Gastroesophageal sphincter (tissue), 4 donors: Measurements from ENCODE around the gene FAM168A. TPM values are rescaled to one million over a fixed set of nuclear protein-coding genes. Genes with fewer than 3 reads are reported as not detected.
"Not testable (repeated sequence)": the region's sequence is repeated elsewhere in the genome, so short reads cannot be mapped to it uniquely, and the experiment has no call there.

Experiments
- ATAC-seq: fragments of 150-250 bp; one replicate; pipeline ENCODE4 v1.9.1; 2016; ENCODE audit warnings: mild to moderate bottlenecking, moderate library complexity
- H3K27ac ChIP-seq, 4 donors: fragments of 200-600 bp; sonication (generic) in 3 of 4; 1 replicate in 3 of 4; 2 replicates in 1 of 4; pipeline ENCODE4 v1.5.1; 2016 to 2019
- H3K27me3 ChIP-seq: fragments of 200-600 bp; sonication (generic); one replicate; pipeline ENCODE4 v1.5.1; 2019
- H3K36me3 ChIP-seq, 2 donors: fragments of 200-600 bp; sonication (generic); one replicate each; pipeline ENCODE4 v1.5.1; 2019; ENCODE audit warnings: control low read depth in 1 of 2
- H3K4me1 ChIP-seq, 3 donors: fragments of 200-600 bp; sonication (generic); 1 replicate in 2 of 3; 2 replicates in 1 of 3; pipeline ENCODE4 v1.5.1; 2016 to 2019; ENCODE audit warnings: control low read depth in 2 of 3
- H3K4me3 ChIP-seq, 2 donors: fragments of 200-600 bp; sonication (generic); one replicate each; pipeline ENCODE4 v1.5.1; 2019; ENCODE audit warnings: mild to moderate bottlenecking in 1 of 2, moderate library complexity in 1 of 2
- H3K9me3 ChIP-seq, 3 donors: fragments of 200-600 bp; sonication (generic); one replicate each; pipeline ENCODE4 v1.5.1; 2017 to 2019; ENCODE audit warnings: control low read depth in 2 of 3
- CTCF ChIP-seq, 4 experiments: fragments of 200-600 bp in 2 of 4; fragments of 450-650 bp in 2 of 4; sonication (generic) in 1 of 4; IDR thresholded peaks; one replicate each; pipeline ENCODE4 v1.5.1; 2017 to 2019; ENCODE audit warnings: antibody characterized with exemption in 4 of 4, mild to moderate bottlenecking in 2 of 4, moderate library complexity in 2 of 4
- EP300 ChIP-seq: sonication (generic); formaldehyde crosslinking; IDR thresholded peaks from one replicate; pipeline ENCODE4 v1.6.1; 2017; ENCODE audit warnings: antibody characterized with exemption, mild to moderate bottlenecking
- POLR2A ChIP-seq, 2 donors: fragments of 450-650 bp; IDR thresholded peaks; one replicate each; pipeline ENCODE4 v1.6.1; 2017; ENCODE audit warnings: antibody characterized with exemption in 2 of 2, mild to moderate bottlenecking in 2 of 2, moderate library complexity in 1 of 2
- POLR2AphosphoS5 ChIP-seq: sonication (generic); formaldehyde crosslinking; IDR thresholded peaks from one replicate; pipeline ENCODE4 v1.6.1; 2017; ENCODE audit warnings: antibody characterized with exemption
- WGBS, 2 donors: methylation state at CpG; one replicate each; pipeline ENCODE4 v1.1.5; 2018; ENCODE audit warnings: low coverage in 1 of 2; 5-methylcytosine and 5-hydroxymethylcytosine counted together
- total RNA-seq, 4 donors: library from RNA; depleted of rRNA; stranded (reverse); fragments of >200 nt; gene quantifications; one replicate each; pipeline ENCODE4 v1.1.0, GENCODE V29; 2016

Gene FAM168A
- total RNA-seq, 4 donors from 2014 or later = 27.5 to 51.8 (median 42.0) TPM

GRCh38 chr11:73578592-73579185 is 19.2 kb downstream of the FAM168A start:
- Histone ChIP-seq H3K9me3 (no peaks in the 10 kb centered on the region), H3K36me3 (peaks cover 0 to 5% of the 10 kb centered on the region in 2 donors), H3K27me3 (no peaks in the 10 kb centered on the region), H3K4me3 (no peak overlapping the region), H3K27ac (peak overlapping the region in 2 of 4 donors; percentile 1 to 41), H3K4me1 (peaks cover 6 to 25% (median 7%) of the 10 kb centered on the region in 3 donors)
- ATAC-seq = no peak
- TF ChIP-seq EP300 (no peak), POLR2A (IDR thresholded peaks at IDR 0.05) (no peak), POLR2AphosphoS5 (peak; percentile 27), CTCF (IDR thresholded peaks at IDR 0.05) (no peak)
- 23 to 27% methylated on average over 2 of the region's 2 CpGs for WGBS, 2 donors

GRCh38 chr11:73577496-73577917 is 20.4 kb downstream of the FAM168A start:
- ATAC-seq = no peak
- H3K27ac ChIP-seq = peak overlapping the region in 1 of 4 donors; percentile 41
- WGBS, 2 donors = 40 to 41% methylated on average over 1 of the region's 1 CpG
- H3K9me3 ChIP-seq = no peaks in the 10 kb centered on the region
- peaks cover 0 to 5% of the 10 kb centered on the region in 2 donors for H3K36me3 ChIP-seq
- peaks cover 6 to 25% (median 7%) of the 10 kb centered on the region in 3 donors for H3K4me1 ChIP-seq
- TF ChIP-seq CTCF (IDR thresholded peaks at IDR 0.05) (no peak), POLR2AphosphoS5 (no peak), POLR2A (IDR thresholded peaks at IDR 0.05) (no peak), EP300 (no peak)
- H3K4me3 ChIP-seq = no peak overlapping the region
- no peaks in the 10 kb centered on the region for H3K27me3 ChIP-seq

GRCh38 chr11:73576185-73576614 is 21.7 kb downstream of the FAM168A start:
- Histone ChIP-seq H3K4me3 (no peak overlapping the region), H3K4me1 (peaks cover 6 to 25% (median 7%) of the 10 kb centered on the region in 3 donors), H3K36me3 (no peaks in the 10 kb centered on the region), H3K27me3 (no peaks in the 10 kb centered on the region), H3K9me3 (no peaks in the 10 kb centered on the region), H3K27ac (no peak overlapping the region)
- TF ChIP-seq CTCF (IDR thresholded peaks at IDR 0.05) (no peak), POLR2AphosphoS5 (no peak), POLR2A (IDR thresholded peaks at IDR 0.05) (no peak)
- WGBS, 2 donors = 88 to 92% methylated on average over 2 to 4 of the region's 4 CpGs
- no peak for ATAC-seq

GRCh38 chr11:73571982-73572381 is 25.9 kb downstream of the FAM168A start:
- not testable (repeated sequence) for H3K4me3 ChIP-seq, H3K9me3 ChIP-seq, H3K27ac ChIP-seq, H3K4me1 ChIP-seq, H3K36me3 ChIP-seq, H3K27me3 ChIP-seq, ATAC-seq
- no CpG with 5 or more reads among the region's 30 CpGs for WGBS, 2 donors

GRCh38 chr11:73570415-73571114 is 27.3 kb downstream of the FAM168A start:
- no peak overlapping the region for H3K4me3 ChIP-seq
- H3K27ac ChIP-seq = no peak overlapping the region
- H3K27me3 ChIP-seq = no peaks in the 10 kb centered on the region
- H3K36me3 ChIP-seq = peaks cover 0 to 5% of the 10 kb centered on the region in 2 donors
- no peaks in the 10 kb centered on the region for H3K4me1 ChIP-seq
- 77 to 100% methylated on average over 1 of the region's 1 CpG for WGBS, 2 donors
- TF ChIP-seq CTCF (IDR thresholded peaks at IDR 0.05) (no peak), POLR2A (IDR thresholded peaks at IDR 0.05) (no peak), POLR2AphosphoS5 (no peak), EP300 (no peak)
- no peak for ATAC-seq
- H3K9me3 ChIP-seq = no peaks in the 10 kb centered on the region
